GM21423 (cell line): Measurements from ENCODE around the gene LYPD8.
A peak's percentile ranks its signal among the peaks of the same experiment; 100 is the strongest.
"Not testable (repeated sequence)": the region's sequence is repeated elsewhere in the genome, so short reads cannot be mapped to it uniquely, and the experiment has no call there.

Experiments
- ATAC-seq: cut with Tn5 transposase; IDR thresholded peaks from one replicate; pipeline ENCODE4 v1.9.1; 2021; ENCODE audit warnings: mild to moderate bottlenecking, moderate library complexity; ENCODE audit not compliant: unreplicated experiment

The LYPD8 gene, protein sequence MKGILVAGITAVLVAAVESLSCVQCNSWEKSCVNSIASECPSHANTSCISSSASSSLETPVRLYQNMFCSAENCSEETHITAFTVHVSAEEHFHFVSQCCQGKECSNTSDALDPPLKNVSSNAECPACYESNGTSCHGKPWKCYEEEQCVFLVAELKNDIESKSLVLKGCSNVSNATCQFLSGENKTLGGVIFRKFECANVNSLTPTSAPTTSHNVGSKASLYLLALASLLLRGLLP

DNA sequence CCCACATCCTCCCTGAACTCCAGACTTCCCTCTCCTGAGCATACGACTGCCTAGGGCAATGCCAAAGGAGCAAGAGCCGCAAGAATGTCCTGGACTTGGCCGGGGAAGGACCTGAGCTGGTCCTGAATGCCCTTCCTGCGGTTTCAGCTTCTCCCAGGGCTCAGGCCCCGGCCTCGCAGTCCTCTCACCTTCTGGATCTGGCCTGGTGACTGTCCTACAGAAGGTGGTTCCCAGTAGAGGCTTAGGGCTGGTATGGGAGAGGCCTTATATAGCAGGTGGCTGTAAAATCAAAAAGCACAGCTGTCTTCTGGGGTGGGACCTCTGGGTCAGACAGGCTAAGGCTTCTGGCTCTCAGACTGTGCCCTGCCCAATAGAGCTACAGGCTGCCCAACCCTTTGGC is at the start of gene LYPD8:
Gene LYPD8, minus strand, starts transcription at position 243 of the 400 bp plus-strand sequence. CDS start 4,678 bp downstream, outside the sequence.
- ATAC-seq = no peak

DNA sequence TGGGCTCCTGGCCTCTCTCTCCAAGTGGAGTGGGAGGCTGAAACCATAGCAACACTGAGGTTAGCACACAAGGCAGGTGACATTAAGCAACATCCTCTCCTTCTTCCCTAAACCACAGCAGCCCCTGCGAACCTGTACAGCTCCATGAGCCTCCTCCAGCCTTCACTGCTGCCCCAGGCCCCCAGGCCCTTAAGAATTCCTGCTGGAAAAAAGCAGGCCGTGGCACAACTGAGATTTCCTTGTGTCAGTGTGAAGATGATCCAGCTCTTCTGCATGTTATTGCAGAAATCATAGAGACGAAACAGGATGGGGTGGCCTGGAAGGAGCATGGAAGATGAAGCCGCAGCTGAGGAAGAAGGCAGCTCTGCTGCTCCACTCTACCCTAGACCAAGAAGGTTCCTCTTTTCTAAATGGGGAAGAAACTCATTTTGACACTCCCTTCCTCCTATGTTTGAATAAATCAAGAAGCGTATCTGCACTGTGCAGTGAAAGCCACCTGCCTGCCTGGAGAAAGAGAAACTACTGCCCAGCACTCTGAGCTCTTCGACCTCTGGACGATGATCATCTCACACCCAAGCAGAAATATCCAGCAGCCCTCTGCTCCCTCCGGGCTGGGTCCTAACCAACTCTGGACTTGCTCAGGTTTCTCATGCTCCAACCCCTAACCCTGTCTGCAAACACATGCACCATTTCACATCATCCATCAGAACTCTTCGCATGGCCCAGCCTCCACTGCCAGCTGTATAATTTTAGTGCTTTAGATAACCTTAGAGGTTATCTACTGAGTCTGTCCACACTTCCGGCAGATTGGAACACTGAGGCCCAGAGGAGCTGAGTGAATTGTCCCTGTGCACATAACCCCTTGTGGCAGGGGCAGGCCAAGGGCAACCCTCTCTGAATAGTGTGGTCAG is 49.5 kb upstream of the LYPD8 start:
- peak; percentile 83 for ATAC-seq

DNA sequence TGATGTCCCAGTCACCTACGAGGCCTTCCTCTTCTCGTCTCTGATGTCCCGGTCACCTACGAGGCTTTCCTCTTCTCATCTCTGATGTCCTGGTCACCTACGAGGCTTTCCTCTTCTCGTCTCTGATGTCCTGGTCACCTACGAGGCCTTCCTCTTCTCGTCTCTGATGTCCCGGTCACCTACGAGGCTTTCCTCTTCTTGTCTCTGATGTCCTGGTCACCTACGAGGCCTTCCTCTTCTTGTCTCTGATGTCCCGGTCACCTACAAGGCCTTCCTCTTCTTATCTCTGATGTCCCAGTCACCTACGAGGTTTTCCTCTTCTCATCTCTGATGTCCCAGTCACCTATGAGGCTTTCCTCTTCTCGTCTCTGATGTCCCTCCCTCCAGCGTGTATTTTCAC is 47.9 kb upstream of the LYPD8 start:
- not testable (repeated sequence) for ATAC-seq

DNA sequence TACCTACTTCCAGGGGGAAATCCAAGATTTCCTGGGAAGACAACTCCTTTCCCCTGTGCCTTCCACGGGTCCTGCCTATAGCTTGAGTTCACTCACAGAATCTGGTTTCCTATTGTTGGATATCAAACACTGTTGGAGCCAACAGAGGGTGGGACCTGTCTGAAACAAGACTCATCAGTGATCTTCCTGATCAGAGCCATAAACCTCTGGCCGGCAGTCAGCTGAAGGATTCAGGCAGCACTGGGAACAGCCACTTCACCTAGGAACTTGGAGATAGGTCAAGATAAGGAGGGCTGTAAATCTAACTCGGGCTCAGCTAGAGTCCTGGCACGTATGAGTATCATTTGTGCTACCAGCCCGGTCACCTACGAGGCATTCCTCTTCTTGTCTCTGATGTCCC is 46.9 kb upstream of the LYPD8 start:
- ATAC-seq = no peak

DNA sequence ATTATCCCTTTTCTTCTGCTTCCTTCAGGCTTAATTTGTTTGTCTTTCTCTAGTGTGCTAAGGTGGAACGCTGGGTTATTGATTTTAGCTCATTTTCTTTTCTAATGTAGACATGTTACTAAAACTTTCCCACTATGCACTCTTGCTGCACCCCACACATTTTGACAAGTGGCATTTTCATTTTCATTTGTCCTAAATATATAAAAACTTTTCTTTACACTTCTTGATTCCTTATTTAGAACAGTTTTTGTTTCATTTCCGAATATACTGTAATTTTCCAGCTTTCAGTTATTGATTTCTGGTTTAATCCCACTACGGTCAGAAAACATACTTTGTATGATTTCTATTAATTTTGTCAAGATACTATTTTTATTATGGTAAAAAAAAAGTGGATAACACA is 44.9 kb upstream of the LYPD8 start:
- no peak for ATAC-seq

DNA sequence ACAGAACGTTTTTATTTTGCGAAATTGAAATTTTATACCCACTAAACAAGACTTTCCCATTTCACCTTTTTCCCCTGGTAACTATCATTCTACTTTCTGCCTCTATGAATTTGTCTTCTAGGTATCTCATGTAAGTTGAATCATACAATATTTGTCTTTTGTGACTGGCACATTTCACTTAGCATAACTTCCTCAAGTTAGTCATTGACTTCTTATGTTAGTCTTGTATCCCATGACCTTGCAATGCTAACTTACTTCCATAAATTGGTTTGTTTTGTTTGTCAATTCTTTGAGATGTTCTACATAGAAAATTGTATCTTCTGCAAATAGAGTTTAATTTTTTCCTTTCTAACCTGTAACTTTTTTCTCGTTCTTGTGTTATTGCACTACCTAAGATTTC is 43.2 kb upstream of the LYPD8 start:
- no peak for ATAC-seq

DNA sequence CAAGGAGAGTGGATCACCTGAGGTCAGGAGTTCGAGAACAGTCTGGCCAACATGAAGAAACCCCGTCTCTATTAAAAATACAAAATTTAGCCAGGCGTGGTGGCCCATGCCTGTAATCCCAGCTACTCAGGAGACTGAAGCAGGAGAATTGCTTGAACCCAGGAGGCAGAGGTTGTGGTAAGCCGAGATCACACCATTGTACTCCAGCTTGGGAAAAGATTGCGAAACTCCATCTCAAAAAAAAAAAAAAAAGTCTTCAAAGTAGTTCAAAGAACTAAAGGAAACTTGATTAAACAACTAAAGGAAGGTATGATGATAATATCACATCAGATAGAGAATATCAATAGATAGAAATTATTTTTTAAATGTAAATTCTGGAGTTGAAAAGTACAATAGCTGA is 39.1 kb upstream of the LYPD8 start:
- ATAC-seq = not testable (repeated sequence)

DNA sequence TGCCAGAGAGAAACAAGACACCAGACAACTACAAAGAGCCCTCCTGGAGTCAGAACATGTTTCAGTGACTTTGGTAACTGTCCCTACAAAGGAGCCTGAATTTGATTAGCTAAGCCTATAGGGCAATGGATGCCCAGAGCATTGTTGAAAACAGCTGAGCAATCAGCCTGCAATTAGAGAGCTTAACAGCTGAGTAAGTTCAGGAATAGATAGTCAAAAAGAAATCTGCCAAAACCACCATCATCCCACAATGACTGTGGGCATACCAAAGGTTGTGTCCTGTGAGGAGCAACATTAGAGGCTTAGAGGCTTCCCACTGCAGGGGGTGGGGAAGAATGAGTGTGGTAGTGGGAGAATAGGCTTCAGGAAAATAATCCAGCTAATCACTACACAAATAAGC is 38.0 kb upstream of the LYPD8 start:
- peak; percentile 82 for ATAC-seq

DNA sequence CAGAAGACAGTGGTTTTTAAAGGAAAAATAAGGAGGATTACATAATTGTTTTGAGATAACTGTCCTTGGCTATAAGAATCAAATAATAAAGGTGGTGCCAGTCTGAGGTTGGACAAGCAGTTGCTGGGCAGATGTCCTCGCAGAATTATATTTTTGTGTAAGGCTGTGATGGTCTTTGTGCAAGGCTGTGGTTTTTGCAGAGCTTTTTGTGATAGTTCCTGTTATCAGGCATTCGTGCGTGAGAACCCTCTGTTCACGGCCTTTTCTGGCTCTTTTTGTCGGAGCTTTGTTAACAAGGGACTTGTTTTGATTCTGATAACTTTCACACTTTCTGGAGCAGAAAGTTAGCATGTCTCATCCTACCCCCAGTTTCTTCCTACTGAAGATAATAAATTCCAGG is 36.8 kb upstream of the LYPD8 start:
- ATAC-seq = peak; percentile 46

DNA sequence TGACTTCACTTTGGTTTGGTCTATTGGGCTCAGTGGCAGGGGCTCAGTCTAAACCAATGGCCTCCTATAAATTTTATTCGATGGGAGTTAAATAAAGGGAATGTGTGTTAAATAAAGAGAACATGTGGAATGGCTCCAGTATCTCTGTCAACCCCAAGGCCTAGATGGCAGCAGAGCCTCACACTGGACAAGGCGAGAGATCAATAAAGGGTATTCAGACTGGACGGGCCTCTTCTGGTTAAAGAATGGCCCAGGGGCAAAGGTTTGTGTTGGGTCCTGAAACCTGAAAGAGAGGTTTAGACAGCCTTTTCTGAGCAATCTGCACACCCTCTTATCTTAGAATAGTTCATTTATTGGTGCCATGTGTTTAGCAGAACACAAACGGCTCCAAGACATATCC is 35.5 kb upstream of the LYPD8 start:
- ATAC-seq = no peak

DNA sequence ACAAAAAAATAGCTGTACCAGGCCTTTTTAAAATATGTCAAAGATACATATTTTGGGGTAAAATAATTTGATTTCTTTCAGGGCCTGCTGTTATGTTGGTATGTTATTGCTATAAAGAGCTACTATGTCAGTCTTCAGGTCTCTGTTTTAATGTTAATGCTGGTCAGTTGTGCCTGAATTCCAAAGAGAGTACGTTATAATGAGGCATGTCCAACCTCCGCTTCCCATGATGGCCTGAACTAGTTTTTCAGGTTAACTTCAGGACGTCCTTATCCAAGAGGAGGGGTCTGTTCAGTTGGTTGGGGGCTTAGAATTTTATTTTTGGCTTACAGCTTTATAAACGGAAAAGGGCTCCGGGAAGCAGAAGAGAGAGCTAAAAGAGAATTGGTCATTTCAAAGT is 34.9 kb upstream of the LYPD8 start:
- no peak for ATAC-seq

DNA sequence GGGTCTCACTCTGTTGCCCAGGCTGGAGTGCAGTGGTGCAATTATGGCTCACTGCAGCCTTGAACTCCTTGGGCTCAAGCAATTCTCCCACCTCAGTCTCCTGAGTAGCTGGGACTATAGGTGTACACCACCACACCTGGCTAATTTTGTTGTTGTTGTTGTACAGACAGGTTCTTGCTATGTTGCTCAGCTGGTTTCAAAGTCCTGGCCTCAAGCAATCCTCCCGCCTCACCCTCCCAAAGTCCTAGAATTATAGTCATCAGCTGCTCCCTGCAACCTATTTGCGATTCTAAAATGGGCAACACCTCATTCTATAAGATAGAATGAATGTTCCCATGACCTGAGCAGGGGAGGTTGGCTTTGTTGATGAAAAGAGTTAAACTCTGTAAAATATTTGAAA is 33.8 kb upstream of the LYPD8 start:
- not testable (repeated sequence) for ATAC-seq

DNA sequence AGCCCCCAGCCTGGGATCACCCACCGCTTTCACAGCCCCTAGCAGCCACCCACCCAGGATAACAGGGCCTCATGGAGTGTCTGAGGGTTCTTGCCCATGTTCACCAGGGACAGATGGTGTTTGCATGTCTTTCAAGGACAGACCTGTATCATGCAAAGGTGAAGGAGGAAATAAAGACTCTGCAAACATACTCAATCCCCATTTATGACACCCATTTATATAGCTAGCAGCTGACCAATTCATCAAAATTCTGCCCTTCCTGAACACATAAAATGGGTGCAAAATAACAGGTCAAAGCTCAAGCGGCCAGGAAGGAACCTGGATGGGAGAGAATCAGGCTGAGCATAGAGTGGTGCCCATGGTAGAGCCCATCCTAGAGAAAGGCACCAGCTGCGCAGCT is 32.8 kb upstream of the LYPD8 start:
- no peak for ATAC-seq

DNA sequence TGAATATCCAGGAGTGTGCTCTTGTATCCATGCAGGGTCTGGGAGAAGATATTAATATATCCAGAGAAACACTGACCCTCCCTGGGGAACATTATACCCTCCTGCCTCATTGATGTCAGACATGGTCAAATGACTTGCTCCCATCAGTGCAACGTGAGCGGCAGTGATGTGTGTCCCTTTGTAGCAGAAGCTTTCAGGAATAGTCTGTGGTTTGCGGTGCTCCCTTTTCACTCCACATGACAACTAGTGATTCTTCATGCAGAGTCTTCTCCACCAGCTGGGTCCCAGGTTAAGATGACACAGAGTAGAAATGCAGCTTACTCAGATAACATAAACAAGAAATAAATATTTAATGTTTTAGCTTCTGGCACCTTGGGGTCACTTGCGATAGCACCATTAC is 31.9 kb upstream of the LYPD8 start:
- ATAC-seq = no peak

DNA sequence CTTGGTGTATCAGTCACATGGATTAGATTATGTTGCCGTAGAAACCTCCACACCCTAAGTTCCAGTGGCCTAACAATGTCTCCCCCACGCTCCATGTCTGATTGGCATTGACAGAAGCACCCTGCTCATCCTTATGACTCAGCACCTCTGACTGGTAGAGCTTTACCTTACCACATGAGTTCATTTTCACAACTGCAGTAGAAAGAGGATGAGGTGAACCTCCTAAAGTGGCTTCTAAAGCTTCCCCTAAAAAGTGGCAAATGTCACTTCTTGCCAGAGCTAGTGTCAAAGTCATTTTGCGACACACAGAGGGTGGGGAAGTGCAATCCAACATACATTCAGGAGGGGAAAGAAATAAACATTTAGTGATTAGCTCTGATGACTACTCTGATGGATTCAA is 30.6 kb upstream of the LYPD8 start:
- ATAC-seq = peak; percentile 78

DNA sequence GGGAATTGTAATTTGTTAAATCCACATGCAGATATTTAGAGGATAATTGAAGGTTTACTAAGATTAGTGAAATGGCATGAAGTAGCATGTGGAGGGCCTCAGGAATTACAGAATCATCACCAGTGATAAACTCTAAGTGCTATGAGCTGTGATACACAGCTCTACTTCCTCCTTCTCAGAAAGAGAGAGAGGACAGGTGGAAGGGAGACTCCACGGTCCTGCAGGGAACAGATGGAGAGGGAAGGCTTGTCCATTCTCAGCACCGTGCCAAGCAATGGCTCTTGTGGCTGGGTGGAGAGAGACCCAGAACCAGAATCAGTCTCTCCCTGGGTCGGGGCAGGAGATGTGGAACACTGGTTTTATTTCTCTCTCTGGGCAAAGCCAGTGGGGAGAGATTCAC is 27.8 kb upstream of the LYPD8 start:
- ATAC-seq = no peak

DNA sequence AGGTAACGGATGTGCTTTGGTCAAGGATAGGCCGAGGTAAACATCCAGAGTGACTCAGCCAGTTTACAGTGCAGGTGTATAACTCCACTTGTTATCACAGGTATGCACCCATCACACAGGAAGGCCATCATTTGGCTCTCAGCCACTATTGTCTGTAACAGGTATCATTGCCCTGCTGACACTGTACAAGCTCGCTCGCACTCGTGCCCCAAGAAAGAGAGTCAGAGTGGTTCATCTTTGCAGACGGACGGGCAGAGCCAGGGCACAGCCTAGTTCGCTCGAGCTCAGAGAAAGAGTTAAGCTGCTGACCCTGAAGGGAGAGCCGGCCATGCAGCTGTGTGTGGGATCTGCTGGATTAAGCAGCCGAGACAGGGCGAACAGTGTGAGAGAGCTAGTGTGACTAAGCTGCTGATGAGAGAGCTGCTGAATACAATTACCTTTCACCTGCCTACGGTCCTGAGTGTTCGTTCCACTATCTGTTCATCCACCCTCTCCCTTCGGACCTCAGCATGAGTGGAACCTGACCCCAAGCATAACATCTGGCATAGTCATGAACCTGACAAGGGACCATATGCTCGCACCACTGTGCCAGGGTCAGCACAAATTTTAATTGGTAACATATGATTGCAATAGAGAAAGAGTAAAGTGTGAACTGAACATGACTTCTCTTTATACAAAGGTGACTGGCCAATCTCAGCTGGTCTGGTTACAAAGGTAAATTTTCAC is 27.0 kb upstream of the LYPD8 start:
- ATAC-seq = no peak

DNA sequence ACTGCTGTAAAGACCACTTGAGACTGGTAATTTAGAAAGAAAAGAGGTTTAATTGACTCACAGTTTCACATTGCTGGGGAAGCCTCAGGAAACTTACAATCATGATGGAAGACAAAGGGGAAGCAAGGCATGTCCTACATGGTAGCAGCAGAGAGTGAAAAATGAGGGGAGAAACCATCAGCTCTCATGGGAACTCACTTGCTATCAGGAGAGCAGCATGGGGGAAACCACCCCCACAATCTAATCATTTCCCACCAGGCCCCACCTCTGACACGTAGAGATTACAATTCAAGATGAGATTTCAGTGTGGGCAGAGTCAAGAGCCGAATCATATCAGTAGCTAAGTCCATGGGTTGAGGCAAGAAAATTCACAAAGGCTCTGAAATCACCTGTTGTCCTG is 23.8 kb upstream of the LYPD8 start:
- ATAC-seq = no peak

DNA sequence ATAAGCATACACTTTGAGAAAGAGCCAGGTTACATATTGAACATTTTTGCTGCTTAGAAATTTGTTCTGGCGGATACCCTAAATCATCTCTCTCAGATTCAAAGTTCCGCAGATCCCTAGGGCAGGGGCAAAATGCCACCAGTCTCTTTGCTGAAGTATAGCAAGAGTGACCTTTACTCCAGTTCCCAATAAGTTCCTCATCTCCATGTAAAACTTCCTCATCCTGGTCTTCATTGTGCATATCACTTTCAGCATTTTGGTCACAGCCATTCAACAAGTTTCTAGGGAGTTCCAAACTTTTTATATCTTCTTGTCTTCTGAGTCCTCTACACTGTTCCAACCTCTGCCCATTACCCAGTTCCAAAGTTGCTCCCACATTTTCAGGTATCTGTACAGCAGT is 23.3 kb upstream of the LYPD8 start:
- ATAC-seq = no peak

DNA sequence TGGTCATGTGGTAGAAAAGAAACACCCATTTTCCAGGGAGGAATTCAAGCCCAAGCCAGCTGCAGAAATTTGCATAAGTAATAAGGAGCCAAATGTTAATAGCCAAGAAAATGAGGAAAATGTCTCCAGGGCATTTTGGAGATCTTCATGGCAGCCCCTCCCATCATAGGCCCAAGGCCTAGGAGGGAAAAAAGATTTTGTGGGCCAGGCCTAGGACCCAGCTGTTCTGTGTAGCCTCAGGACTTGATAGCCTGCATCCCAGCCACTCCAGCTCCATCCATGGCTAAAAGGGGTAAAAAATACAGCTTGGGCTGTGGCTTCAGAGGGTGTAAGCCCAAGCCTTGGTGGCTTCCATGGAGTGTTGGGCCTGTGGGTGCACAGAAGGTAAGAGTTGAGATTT is 21.4 kb upstream of the LYPD8 start:
- no peak for ATAC-seq

DNA sequence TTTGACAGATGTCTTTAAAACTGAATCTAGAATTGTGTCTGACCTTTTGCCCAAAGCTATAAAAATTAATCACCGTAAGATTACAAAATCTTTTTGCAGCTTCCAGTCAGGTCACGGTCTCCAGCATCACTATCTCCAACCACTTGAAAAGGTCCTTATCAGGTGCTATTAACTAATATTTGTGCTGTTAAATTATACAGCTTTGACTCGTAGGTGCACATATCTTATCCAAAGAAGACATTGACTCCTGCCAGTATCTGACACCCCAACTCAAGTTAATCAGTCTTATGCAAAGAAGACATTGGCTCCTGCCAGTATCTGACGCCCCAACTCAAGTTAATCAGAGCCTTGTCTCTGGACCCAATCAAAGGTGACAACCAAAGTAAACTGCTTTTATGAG is 19.9 kb upstream of the LYPD8 start:
- ATAC-seq = no peak

DNA sequence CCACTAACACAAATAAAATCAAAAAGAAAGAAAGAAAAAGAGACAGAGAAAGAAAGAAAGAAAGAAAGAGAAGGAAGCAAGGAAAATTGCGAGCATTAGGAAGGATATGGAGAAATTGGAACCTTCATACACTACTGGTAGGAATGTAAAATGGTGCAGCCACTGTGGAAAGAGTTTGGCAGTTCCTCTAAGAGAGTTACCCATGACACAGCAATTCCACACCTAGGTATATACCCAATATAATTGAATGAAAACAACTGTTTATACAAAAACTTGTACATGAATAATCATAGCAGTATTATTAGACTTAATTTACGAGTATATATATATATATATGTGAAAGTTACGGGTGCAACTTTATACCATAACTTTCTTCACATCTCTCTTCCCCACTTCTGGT is 4.1 kb upstream of the LYPD8 start:
- no peak for ATAC-seq
